EH (cell line): Measurements from ENCODE around the gene PDE5A.
A peak's percentile ranks its signal among the peaks of the same experiment; 100 is the strongest.

Experiments
- DNase-seq: peaks from one replicate; pipeline ENCODE4 v3.0.0-alpha.2; 2015; ENCODE audit warnings: low read depth

The PDE5A gene

GRCh38 chr4:119521268-119521667 is 107.3 kb downstream of the PDE5A start:
- DNase-seq: no peak

GRCh38 chr4:119518915-119519410 is 109.6 kb downstream of the PDE5A start:
- no peak for DNase-seq

GRCh38 chr4:119518230-119518892 is 110.2 kb downstream of the PDE5A start:
- no peak for DNase-seq

GRCh38 chr4:119517361-119518229 is 111.0 kb downstream of the PDE5A start:
- DNase-seq: peak; percentile 97

- DNase-seq: no peak
Measured at GRCh38 chr4:119512398-119512797, 116.2 kb downstream of the PDE5A start.

GRCh38 chr4:119510395-119511149 is 118.0 kb downstream of the PDE5A start:
- peak; percentile 92 for DNase-seq

- no peak for DNase-seq
Measured at GRCh38 chr4:119508281-119508680, 120.3 kb downstream of the PDE5A start.

GRCh38 chr4:119506806-119507205 is 121.8 kb downstream of the PDE5A start:
- peak; percentile 50 for DNase-seq

- no peak for DNase-seq
Measured at GRCh38 chr4:119504616-119505015, 124.0 kb downstream of the PDE5A start.

GRCh38 chr4:119501740-119502139 is 126.9 kb downstream of the PDE5A start:
- no peak for DNase-seq

GRCh38 chr4:119498527-119498926 is 130.1 kb downstream of the PDE5A start:
- DNase-seq: peak; percentile 47

GRCh38 chr4:119493886-119494285 is 134.7 kb downstream of the PDE5A start:
- no peak for DNase-seq

GRCh38 chr4:119493419-119493818 is 135.2 kb downstream of the PDE5A start:
- peak; percentile 41 for DNase-seq

- DNase-seq: peak; percentile 45
Measured at GRCh38 chr4:119490335-119490734, 138.3 kb downstream of the PDE5A start.

GRCh38 chr4:119489305-119489704 is 139.3 kb downstream of the PDE5A start:
- no peak for DNase-seq

GRCh38 chr4:119480331-119480730 is 148.3 kb downstream of the PDE5A start:
- no peak for DNase-seq

GRCh38 chr4:119479835-119480234 is 148.8 kb downstream of the PDE5A start:
- DNase-seq: no peak

GRCh38 chr4:119479180-119479808 is 149.3 kb downstream of the PDE5A start:
- no peak for DNase-seq

- no peak for DNase-seq
Measured at GRCh38 chr4:119478446-119479179, 150.0 kb downstream of the PDE5A start.

GRCh38 chr4:119477412-119478053 is 151.1 kb downstream of the PDE5A start:
- no peak for DNase-seq

- DNase-seq: no peak
Measured at GRCh38 chr4:119471259-119471658, 157.3 kb downstream of the PDE5A start.
